ENCODE data around the gene TTC22. TPM values are rescaled to one million over a fixed set of nuclear protein-coding genes. Genes with fewer than 3 reads are reported as not detected.

The TTC22 gene
- polyA plus RNA-seq, 2 of the 4 experiments (the other 2 are of a cell fraction), result not detected

DNA sequence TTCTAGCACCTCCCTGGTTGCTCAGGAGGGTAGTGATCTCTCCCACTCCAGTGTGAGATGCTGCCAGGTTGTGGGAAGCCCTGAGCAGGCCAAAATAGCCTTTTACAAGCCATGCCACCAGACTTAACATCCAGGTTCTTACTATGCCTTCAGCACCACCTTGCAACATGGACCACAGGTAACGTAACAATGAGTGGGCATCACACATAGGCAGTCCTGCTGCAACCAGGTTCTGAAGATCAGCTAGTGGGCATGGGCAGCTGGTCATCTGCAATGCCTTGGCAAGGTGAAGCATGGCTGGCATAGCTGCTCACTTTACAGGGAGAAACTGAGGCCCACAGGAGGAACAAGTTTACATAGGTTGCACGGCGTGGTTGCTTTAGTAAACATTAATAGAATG is 45.2 kb upstream of the TTC22 start:
- ChIA-PET CTCF (interaction anchor here (1.9 kb wide), 1 partner anchor 11 kb away, joined by 4 read pairs; no protein-coding TSS in a partner anchor), POLR2A (no interaction called here)
- FAIRE-seq (no peak), ATAC-seq (no peak), DNase-seq (ENCODE audit: low read depth in 1 of 2, low spot score in 1 of 2) (no peak)
- H3K4me1 ChIP-seq, result peaks cover 15% of the 10 kb centered on the region
- H3K4me2 ChIP-seq, result no peak overlapping the region
- no peak overlapping the region for H3K4me3 ChIP-seq
- 93% methylated on average over 3 of the region's 3 CpGs for WGBS (ENCODE audit: missing lambda C conversion rate)
- H3K9me3 ChIP-seq, result no peaks in the 10 kb centered on the region
- no peak overlapping the region for H3K27ac ChIP-seq
- TF ChIP-seq, protein P1, sequence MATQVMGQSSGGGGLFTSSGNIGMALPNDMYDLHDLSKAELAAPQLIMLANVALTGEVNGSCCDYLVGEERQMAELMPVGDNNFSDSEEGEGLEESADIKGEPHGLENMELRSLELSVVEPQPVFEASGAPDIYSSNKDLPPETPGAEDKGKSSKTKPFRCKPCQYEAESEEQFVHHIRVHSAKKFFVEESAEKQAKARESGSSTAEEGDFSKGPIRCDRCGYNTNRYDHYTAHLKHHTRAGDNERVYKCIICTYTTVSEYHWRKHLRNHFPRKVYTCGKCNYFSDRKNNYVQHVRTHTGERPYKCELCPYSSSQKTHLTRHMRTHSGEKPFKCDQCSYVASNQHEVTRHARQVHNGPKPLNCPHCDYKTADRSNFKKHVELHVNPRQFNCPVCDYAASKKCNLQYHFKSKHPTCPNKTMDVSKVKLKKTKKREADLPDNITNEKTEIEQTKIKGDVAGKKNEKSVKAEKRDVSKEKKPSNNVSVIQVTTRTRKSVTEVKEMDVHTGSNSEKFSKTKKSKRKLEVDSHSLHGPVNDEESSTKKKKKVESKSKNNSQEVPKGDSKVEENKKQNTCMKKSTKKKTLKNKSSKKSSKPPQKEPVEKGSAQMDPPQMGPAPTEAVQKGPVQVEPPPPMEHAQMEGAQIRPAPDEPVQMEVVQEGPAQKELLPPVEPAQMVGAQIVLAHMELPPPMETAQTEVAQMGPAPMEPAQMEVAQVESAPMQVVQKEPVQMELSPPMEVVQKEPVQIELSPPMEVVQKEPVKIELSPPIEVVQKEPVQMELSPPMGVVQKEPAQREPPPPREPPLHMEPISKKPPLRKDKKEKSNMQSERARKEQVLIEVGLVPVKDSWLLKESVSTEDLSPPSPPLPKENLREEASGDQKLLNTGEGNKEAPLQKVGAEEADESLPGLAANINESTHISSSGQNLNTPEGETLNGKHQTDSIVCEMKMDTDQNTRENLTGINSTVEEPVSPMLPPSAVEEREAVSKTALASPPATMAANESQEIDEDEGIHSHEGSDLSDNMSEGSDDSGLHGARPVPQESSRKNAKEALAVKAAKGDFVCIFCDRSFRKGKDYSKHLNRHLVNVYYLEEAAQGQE (IDR thresholded peaks at IDR 0.05), result no peak
- no peak for TF ChIP-seq NFE2L2 (conservative IDR thresholded peaks at IDR 0.05; ENCODE audit: low read length)
- TF ChIP-seq ESRRA (IDR thresholded peaks at IDR 0.05; ENCODE audit: borderline replicate concordance, low read length), result no peak
- TF ChIP-seq E2F6 (IDR thresholded peaks at IDR 0.05; ENCODE audit: borderline replicate concordance, low read depth), result no peak
- TF ChIP-seq FOSB (CRISPR knock-in tag; IDR thresholded peaks at IDR 0.05), result no peak
- TF ChIP-seq, protein P2, sequence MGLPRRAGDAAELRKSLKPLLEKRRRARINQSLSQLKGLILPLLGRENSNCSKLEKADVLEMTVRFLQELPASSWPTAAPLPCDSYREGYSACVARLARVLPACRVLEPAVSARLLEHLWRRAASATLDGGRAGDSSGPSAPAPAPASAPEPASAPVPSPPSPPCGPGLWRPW (IDR thresholded peaks at IDR 0.05), result no peak
- no peak for TF ChIP-seq BHLHE40 (IDR thresholded peaks at IDR 0.05; ENCODE audit: low read depth, low read length)
- TF ChIP-seq GATA3 (IDR thresholded peaks at IDR 0.05; ENCODE audit: borderline replicate concordance), result no peak
- no peak for TF ChIP-seq ZC3H11A (IDR thresholded peaks at IDR 0.05)
- TF ChIP-seq ELK1 (IDR thresholded peaks at IDR 0.05; ENCODE audit: low read depth, low read length), result no peak
- TF ChIP-seq RNF2 (IDR thresholded peaks at IDR 0.05; ENCODE audit: borderline replicate concordance, low read depth), result no peak
- TF ChIP-seq JUNB (IDR thresholded peaks at IDR 0.05), result no peak
- no peak for TF ChIP-seq EHF (CRISPR knock-in tag; IDR thresholded peaks at IDR 0.05)
- TF ChIP-seq HDAC2 (IDR thresholded peaks at IDR 0.05), result no peak
- TF ChIP-seq KDM5A (IDR thresholded peaks at IDR 0.05), result no peak
- no peak for TF ChIP-seq HMGXB4 (CRISPR knock-in tag; IDR thresholded peaks at IDR 0.05; ENCODE audit: borderline replicate concordance)

DNA sequence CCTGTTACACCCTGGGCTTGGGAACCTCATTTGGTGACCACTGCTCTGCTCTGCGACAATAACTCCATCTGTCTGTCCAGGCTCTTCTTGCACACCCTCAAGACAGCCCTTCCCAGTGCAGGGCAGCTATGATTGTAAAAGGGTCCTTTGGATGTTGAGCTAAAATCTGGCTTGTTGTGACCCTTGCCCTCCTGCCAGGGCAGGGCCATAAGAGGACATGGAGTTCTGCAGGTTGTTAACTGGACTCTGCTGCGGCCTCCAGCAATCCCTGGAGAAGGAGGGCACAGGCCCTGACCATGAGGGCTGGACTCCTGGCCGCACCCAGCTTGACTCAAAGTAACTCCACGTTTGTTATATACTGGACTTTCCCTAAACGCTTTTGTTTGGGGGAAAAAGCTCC is 44.6 kb upstream of the TTC22 start:
- TF ChIP-seq CBX8 (IDR thresholded peaks at IDR 0.05), result no peak
- no peak for TF ChIP-seq POLR2A (IDR thresholded peaks at IDR 0.05; ENCODE audit: low read length)
- CTCF ChIA-PET, result interaction anchor here (0.6 to 1.9 kb wide), 2 partner anchors 11 to 100 kb away, joined by 3 to 4 read pairs; no protein-coding TSS in a partner anchor
- POLR2A ChIA-PET, result no interaction called here
- DNase-seq (ENCODE audit: low read depth in 1 of 2, low spot score in 1 of 2) (no peak), FAIRE-seq (no peak), ATAC-seq (no peak)
- Histone ChIP-seq H3K4me1 (peaks cover 11% of the 10 kb centered on the region), H3K4me3 (no peak overlapping the region), H3K4me2 (no peak overlapping the region), H3K9me3 (no peaks in the 10 kb centered on the region), H3K27ac (no peak overlapping the region)
- 84% methylated on average over 5 of the region's 5 CpGs for whole genome bisulfite sequencing (ENCODE audit: missing lambda C conversion rate)

Measured in A549 (cell line).